Brain microvascular endothelial cell (primary cell): ENCODE results near the gene NAIF1.
A peak's percentile ranks its signal among the peaks of the same experiment; 100 is the strongest.
"Not testable (repeated sequence)": the region's sequence is repeated elsewhere in the genome, so short reads cannot be mapped to it uniquely, and the experiment has no call there.

ENCODE experiments used
- DNase-seq: peaks from one replicate; pipeline ENCODE4 v3.0.0-alpha.2; 2020
- H3K27ac ChIP-seq: fragments of 250-450 bp; sonication (Bioruptor Pico); 2 replicates; pipeline ENCODE4 v1.5.1; 2020; ENCODE audit warnings: mild to moderate bottlenecking, moderate library complexity
- H3K27me3 ChIP-seq: fragments of 250-450 bp; sonication (Bioruptor Pico); replicated peaks from 2 replicates; pipeline ENCODE4 v1.5.1; 2020; ENCODE audit warnings: mild to moderate bottlenecking
- H3K36me3 ChIP-seq: fragments of 250-450 bp; sonication (Bioruptor Pico); replicated peaks from 2 replicates; pipeline ENCODE4 v1.5.1; 2020; ENCODE audit warnings: mild to moderate bottlenecking
- H3K4me3 ChIP-seq: 2 replicates; pipeline ENCODE4 v1.5.1; 2011; ENCODE audit warnings: low read depth, mild to moderate bottlenecking, control low read depth, low read length, moderate library complexity
- CTCF ChIP-seq: IDR thresholded peaks from 2 replicates; pipeline ENCODE4 v1.5.1; 2011; ENCODE audit warnings: low read depth, mild to moderate bottlenecking, moderate library complexity, low read length, control low read depth, inconsistent platforms; ENCODE audit errors: missing control alignments
- in situ Hi-C: cut with HindIII; loops from 2 replicates; pipeline ENCODE4 v1.10.0; 2017; ENCODE audit warnings: low sequenced_read_pairs, low pct_ligation_motif_present

NAIF1 gene

GRCh38 chr9:128045831-128046230 lies 21.3 kb downstream of the NAIF1 start:
- no peak overlapping the region for H3K4me3 ChIP-seq
- H3K27ac ChIP-seq, result no peak overlapping the region
- in situ Hi-C loops, result no loop called here
- no peak for DNase-seq
- H3K36me3 ChIP-seq, result no peaks in the 10 kb centered on the region
- no peak for TF ChIP-seq CTCF
- no peaks in the 10 kb centered on the region for H3K27me3 ChIP-seq

DNA sequence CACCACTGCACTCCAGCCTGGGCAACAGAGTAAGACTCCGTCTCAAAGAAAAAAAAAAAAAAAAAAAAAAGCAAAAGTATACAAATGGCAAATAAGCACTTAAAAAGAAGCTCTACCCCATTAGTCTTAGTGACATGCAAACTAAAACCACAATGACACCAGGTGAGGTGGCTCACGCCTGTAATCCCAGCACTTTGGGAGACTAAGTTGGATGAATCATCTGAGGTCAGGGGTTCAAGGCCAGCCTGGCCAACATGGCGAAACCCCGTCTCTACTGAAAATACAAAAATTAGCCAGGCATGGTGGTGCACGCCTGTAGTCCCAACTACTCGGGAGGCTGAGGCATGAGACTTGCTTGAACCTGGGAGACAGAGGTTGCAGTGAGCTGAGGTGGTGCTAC lies 21.7 kb downstream of the NAIF1 start:
- in situ Hi-C loops, result not testable (repeated sequence)

DNA sequence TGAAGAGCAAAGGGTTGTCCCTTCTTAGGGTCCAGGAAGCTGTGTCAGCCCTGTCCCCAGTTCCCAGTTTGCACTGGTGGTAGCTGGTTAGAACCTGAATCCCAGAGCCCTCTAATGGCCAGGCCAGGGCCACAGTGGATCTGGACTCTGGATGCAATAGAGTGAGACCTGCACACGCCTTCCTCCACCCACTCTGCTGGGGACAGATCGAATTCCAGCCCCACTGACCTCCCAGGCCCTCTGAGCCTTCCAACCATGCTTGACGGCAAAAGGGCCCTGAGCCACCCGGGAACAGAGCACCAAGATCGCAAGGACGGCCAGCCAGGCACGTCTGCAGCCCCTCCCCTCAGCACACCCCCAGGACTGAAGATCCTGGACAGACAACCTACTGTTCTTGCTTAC lies 23.7 kb downstream of the NAIF1 start:
- no peak for TF ChIP-seq CTCF
- Histone ChIP-seq H3K4me3 (no peak overlapping the region), H3K27me3 (no peaks in the 10 kb centered on the region), H3K36me3 (no peaks in the 10 kb centered on the region), H3K27ac (no peak overlapping the region)
- in situ Hi-C loops, result no loop called here
- DNase-seq, result no peak

More for the DNA sequence above, 21.7 kb downstream of the NAIF1 start:
- H3K27me3 ChIP-seq, DNase-seq, H3K36me3 ChIP-seq, H3K4me3 ChIP-seq, H3K27ac ChIP-seq: not testable (repeated sequence)

GRCh38 chr9:128042043-128042442 lies 25.1 kb downstream of the NAIF1 start:
- H3K27ac ChIP-seq, result no peak overlapping the region
- H3K4me3 ChIP-seq, result no peak overlapping the region
- H3K36me3 ChIP-seq, result no peaks in the 10 kb centered on the region
- TF ChIP-seq CTCF, result no peak
- in situ Hi-C loops, result no loop called here
- H3K27me3 ChIP-seq, result no peaks in the 10 kb centered on the region
- no peak for DNase-seq

DNA sequence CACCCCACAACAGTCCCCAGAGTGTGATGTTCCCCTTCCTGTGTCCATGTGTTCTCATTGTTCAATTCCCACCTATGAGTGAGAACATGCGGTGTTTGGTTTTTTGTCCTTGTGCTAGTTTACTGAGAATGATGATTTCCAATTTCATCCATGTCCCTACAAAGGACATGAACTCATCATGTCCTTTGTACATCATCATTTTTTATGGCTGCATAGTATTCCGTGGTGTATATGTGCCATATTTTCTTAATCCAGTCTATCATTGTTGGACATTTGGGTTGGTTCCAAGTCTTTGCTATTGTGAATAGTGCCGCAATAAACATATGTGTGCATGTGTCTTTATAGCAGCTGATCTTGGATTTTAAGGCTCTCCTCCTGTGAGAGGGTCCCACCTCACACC lies 26.3 kb downstream of the NAIF1 start:
- DNase-seq, in situ Hi-C loops, H3K36me3 ChIP-seq, H3K27ac ChIP-seq, H3K27me3 ChIP-seq, H3K4me3 ChIP-seq: not testable (repeated sequence)

GRCh38 chr9:128036522-128036921 lies 30.6 kb downstream of the NAIF1 start:
- in situ Hi-C loops, H3K36me3 ChIP-seq, H3K4me3 ChIP-seq, H3K27me3 ChIP-seq, DNase-seq, H3K27ac ChIP-seq: not testable (repeated sequence)

GRCh38 chr9:128034821-128035652 lies 32.1 kb downstream of the NAIF1 start:
- in situ Hi-C loops, result no loop called here
- peak; percentile 80 for TF ChIP-seq CTCF
- H3K27ac ChIP-seq, result no peak overlapping the region
- no peak overlapping the region for H3K4me3 ChIP-seq
- DNase-seq, result peak; percentile 54
- no peaks in the 10 kb centered on the region for H3K36me3 ChIP-seq
- no peaks in the 10 kb centered on the region for H3K27me3 ChIP-seq
